OCI-LY7 (cell line): ENCODE results near the gene ZNF529. TPM values are rescaled to one million over a fixed set of nuclear protein-coding genes. Genes with fewer than 3 reads are reported as not detected.

Experiments used
- BruUV-seq: library from RNA; stranded (reverse); fragments of 400-500 nt; replicated peaks from 2 replicates; lab custom pipeline; 2021; lab: Mats Ljungman, UMichigan
- CTCF ChIA-PET: fragments of 300-600 bp; sonication (Branson Sonifier 250); formaldehyde crosslinking; loops from one replicate; lab custom pipeline; 2022; ENCODE audit warnings: antibody characterized with exemption; ENCODE audit not compliant: unreplicated experiment; lab: Charles Lee
- POLR2A ChIA-PET: fragments of 300-600 bp; sonication (Branson Sonifier 250); formaldehyde crosslinking; loops from one replicate; lab custom pipeline; 2022; ENCODE audit warnings: antibody characterized with exemption; lab: Charles Lee
- DNase-seq: peaks from one replicate; pipeline ENCODE4 v3.0.0-alpha.2; 2015; ENCODE audit warnings: low spot score
- H2AFZ ChIP-seq: fragments of 200-600 bp; sonication (generic), shearing (Covaris generic); 2 replicates; pipeline ENCODE4 v1.6.1; 2014; ENCODE audit warnings: mild to moderate bottlenecking, antibody characterized with exemption, low read length, moderate library complexity
- H3K27ac ChIP-seq: fragments of 200-600 bp; sonication (generic); 2 replicates; pipeline ENCODE4 v1.5.1; 2014; ENCODE audit warnings: mixed run types, low read depth, mild to moderate bottlenecking, moderate library complexity, low read length, inconsistent platforms; ENCODE audit not compliant: poor library complexity, severe bottlenecking
- H3K36me3 ChIP-seq: fragments of 200-600 bp; sonication (generic); 2 replicates; pipeline ENCODE4 v1.6.1; 2014; ENCODE audit warnings: mild to moderate bottlenecking, antibody characterized with exemption, low read length, moderate library complexity, mixed read lengths; ENCODE audit not compliant: insufficient read depth
- H3K4me1 ChIP-seq: fragments of 200-600 bp; sonication (generic); 2 replicates; pipeline ENCODE4 v1.5.1; 2014; ENCODE audit warnings: mild to moderate bottlenecking, low read length; ENCODE audit not compliant: insufficient read depth, poor library complexity, severe bottlenecking
- H3K4me2 ChIP-seq: fragments of 200-600 bp; sonication (generic); 2 replicates; pipeline ENCODE4 v1.6.1; 2014; ENCODE audit warnings: mild to moderate bottlenecking, low read length
- H3K4me3 ChIP-seq: fragments of 200-600 bp; sonication (generic); 2 replicates; pipeline ENCODE4 v1.5.1; 2014; ENCODE audit warnings: mild to moderate bottlenecking, low read depth, low read length; ENCODE audit not compliant: poor library complexity, severe bottlenecking
- H3K79me2 ChIP-seq: fragments of 200-600 bp; sonication (generic); 2 replicates; pipeline ENCODE4 v1.6.1; 2016; ENCODE audit warnings: low read depth, mild to moderate bottlenecking, low read length, moderate library complexity, mixed read lengths; ENCODE audit not compliant: insufficient read depth
- H3K9me2 ChIP-seq: fragments of 200-600 bp; sonication (generic); 2 replicates; pipeline ENCODE4 v1.6.1; 2016; ENCODE audit warnings: mild to moderate bottlenecking, low read length, mixed read lengths; ENCODE audit not compliant: insufficient read depth
- H3K9me3 ChIP-seq: fragments of 200-600 bp; sonication (generic); 2 replicates; pipeline ENCODE4 v1.6.1; 2014; ENCODE audit warnings: mild to moderate bottlenecking, mixed run types, low read length, mixed read lengths
- H4K20me1 ChIP-seq: fragments of 200-600 bp; sonication (generic); 2 replicates; pipeline ENCODE4 v1.6.1; 2014; ENCODE audit warnings: mild to moderate bottlenecking, antibody characterized with exemption, low read length, moderate library complexity, mixed read lengths; ENCODE audit not compliant: insufficient read depth
- EZH2phosphoT487 ChIP-seq: fragments of 200-600 bp; sonication (generic); IDR thresholded peaks from 2 replicates; pipeline ENCODE4 v1.6.1; 2018; ENCODE audit warnings: low read depth, borderline replicate concordance, mild to moderate bottlenecking, mixed run types, antibody characterized with exemption, low read length, moderate library complexity, mixed read lengths
- intact Hi-C: fragments of 100-400 bp; cut with micrococcal nuclease; formaldehyde crosslinking; loops from one replicate; pipeline ENCODE4 v1.10.0; 2022; ENCODE audit not compliant: unreplicated experiment
- total RNA-seq, 2 experiments: library from RNA; depleted of rRNA in 1 of 2; stranded (reverse); fragments of >200 nt in 1 of 2; shearing (Covaris generic) in 1 of 2; gene quantifications; 2 replicates each; pipeline ENCODE4 v1.2.3, GENCODE V29; 2014 to 2022
- TF ChIP-seq, protein P1 (sequence below): fragments of 200-600 bp; sonication (generic); conservative IDR thresholded peaks from 2 replicates; pipeline ENCODE4 v1.5.1; 2014; ENCODE audit warnings: mild to moderate bottlenecking, antibody characterized with exemption, low read length, moderate library complexity, mixed read lengths

The ZNF529 gene
- total RNA-seq, 2 experiments from 2014 or later = 11.6 to 13.4 TPM

DNA sequence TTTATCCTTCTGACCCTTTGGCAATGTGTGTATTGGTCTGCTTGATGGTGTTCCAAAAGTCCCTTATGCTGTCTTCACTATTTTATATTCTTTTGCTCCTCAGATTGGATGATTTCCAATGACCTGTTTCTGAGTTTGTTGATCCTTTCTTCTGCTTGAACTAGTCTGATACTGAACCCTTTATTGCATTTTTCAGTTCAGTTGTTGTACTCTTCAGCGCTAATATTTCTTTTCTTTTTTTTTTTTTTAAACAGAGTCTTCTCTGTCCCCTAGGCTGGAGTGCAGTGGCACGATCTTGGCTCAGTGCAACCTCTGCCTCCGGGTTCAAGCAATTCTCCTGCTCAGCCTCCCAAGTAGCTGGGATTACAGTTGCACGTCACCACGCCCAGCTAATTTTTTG lies 71.1 kb downstream of the ZNF529 start:
- Histone ChIP-seq H3K36me3 (no peaks in the 10 kb centered on the region), H2AFZ (no peak overlapping the region), H3K79me2 (no peaks in the 10 kb centered on the region), H4K20me1 (no peaks in the 10 kb centered on the region), H3K9me2 (no peaks in the 10 kb centered on the region), H3K9me3 (peaks cover 9% of the 10 kb centered on the region; the same call in 1 of the 2 replicates), H3K4me3 (no peak overlapping the region), H3K4me1 (no peaks in the 10 kb centered on the region), H3K27ac (no peak overlapping the region), H3K4me2 (no peak overlapping the region)
- no peak for DNase-seq
- ChIA-PET POLR2A (no interaction called here), CTCF (no interaction called here)
- intact Hi-C loops = no loop called here
- no peak for TF ChIP-seq EZH2phosphoT487
- TF ChIP-seq, protein P1, sequence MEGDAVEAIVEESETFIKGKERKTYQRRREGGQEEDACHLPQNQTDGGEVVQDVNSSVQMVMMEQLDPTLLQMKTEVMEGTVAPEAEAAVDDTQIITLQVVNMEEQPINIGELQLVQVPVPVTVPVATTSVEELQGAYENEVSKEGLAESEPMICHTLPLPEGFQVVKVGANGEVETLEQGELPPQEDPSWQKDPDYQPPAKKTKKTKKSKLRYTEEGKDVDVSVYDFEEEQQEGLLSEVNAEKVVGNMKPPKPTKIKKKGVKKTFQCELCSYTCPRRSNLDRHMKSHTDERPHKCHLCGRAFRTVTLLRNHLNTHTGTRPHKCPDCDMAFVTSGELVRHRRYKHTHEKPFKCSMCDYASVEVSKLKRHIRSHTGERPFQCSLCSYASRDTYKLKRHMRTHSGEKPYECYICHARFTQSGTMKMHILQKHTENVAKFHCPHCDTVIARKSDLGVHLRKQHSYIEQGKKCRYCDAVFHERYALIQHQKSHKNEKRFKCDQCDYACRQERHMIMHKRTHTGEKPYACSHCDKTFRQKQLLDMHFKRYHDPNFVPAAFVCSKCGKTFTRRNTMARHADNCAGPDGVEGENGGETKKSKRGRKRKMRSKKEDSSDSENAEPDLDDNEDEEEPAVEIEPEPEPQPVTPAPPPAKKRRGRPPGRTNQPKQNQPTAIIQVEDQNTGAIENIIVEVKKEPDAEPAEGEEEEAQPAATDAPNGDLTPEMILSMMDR = no peak
- no TSS peak for BruUV-seq

DNA sequence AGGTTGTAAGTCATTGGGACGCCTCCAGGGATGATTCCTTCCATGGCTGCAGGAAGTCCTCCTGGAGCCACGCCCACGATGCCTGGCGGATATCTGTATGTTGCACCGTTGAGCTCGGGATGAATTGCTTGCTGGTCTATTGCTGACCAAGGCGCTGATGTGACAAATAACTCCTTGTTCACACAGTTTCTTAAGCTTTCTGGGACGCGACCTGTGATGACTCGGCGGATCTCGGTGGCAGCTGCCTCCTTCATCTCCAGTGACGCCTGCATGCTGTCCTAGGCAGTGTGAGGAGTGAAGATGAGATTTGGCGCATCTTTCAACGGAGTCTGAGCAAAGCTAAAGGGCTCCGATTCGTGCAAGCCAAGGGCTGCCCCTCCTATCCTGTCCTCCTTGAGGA lies 76.1 kb downstream of the ZNF529 start:
- no peak overlapping the region for H3K4me2 ChIP-seq
- peaks cover 8% of the 10 kb centered on the region; the same call in 1 of the 2 replicates for H3K36me3 ChIP-seq
- no peak overlapping the region for H2AFZ ChIP-seq
- no peak overlapping the region for H3K27ac ChIP-seq
- no peaks in the 10 kb centered on the region for H3K79me2 ChIP-seq
- H3K9me3 ChIP-seq = peaks cover 20% of the 10 kb centered on the region; the same call in 1 of the 2 replicates
- intact Hi-C loops = loop anchor here (10.0 kb wide), 1 partner anchor 372 kb away; no protein-coding TSS in a partner anchor
- DNase-seq = no peak
- H3K4me1 ChIP-seq = peaks cover 25% of the 10 kb centered on the region
- no TSS peak for BruUV-seq
- no peaks in the 10 kb centered on the region for H4K20me1 ChIP-seq
- no peak for TF ChIP-seq EZH2phosphoT487
- TF ChIP-seq, protein P1 = no peak
- H3K9me2 ChIP-seq = no peaks in the 10 kb centered on the region
- POLR2A ChIA-PET = no interaction called here
- CTCF ChIA-PET = no interaction called here
- H3K4me3 ChIP-seq = no peak overlapping the region

Other genes with a start within 250 kb of the ZNF529 start
- 4.5 and 5.2 TPM in 2 replicates for gene ZFP14, start 194.1 kb downstream of the ZNF529 start, total RNA-seq (2014; rRNA removed; shearing (Covaris generic))
- 6.2 and 7.9 TPM in 2 replicates for gene ZFP14, start 194.1 kb downstream of the ZNF529 start, total RNA-seq (2022)
- gene ZFP82, start 154.6 kb downstream of the ZNF529 start, total RNA-seq (2014; rRNA removed; shearing (Covaris generic)) = 13.5 and 14.5 TPM in 2 replicates
- gene ZFP82, start 154.6 kb downstream of the ZNF529 start, total RNA-seq (2022) = 15.6 and 17.7 TPM in 2 replicates
- gene ZNF566, start 83.7 kb downstream of the ZNF529 start, total RNA-seq (2014; rRNA removed; shearing (Covaris generic)) = 16.1 and 29.5 TPM in 2 replicates
- 17.3 and 20.3 TPM in 2 replicates for gene ZNF566, start 83.7 kb downstream of the ZNF529 start, total RNA-seq (2022)
- 9.9 and 11.1 TPM in 2 replicates for gene ZNF260, start 45.0 kb downstream of the ZNF529 start, total RNA-seq (2014; rRNA removed; shearing (Covaris generic))
- gene ZNF260, start 45.0 kb downstream of the ZNF529 start, total RNA-seq (2022) = 14.5 and 17.5 TPM in 2 replicates
- gene ZNF382, start 32.0 kb upstream of the ZNF529 start, total RNA-seq (2014; rRNA removed; shearing (Covaris generic)) = 1.1 and 2.1 TPM in 2 replicates
- 2.1 and 3.2 TPM in 2 replicates for gene ZNF382, start 32.0 kb upstream of the ZNF529 start, total RNA-seq (2022)
- 4.8 and 9.7 TPM in 2 replicates for gene ZNF461, start 93.5 kb upstream of the ZNF529 start, total RNA-seq (2014; rRNA removed; shearing (Covaris generic))
- gene ZNF461, start 93.5 kb upstream of the ZNF529 start, total RNA-seq (2022) = 7.8 and 7.9 TPM in 2 replicates
- 8.3 and 8.4 TPM in 2 replicates for gene ZNF567, start 114.3 kb upstream of the ZNF529 start, total RNA-seq (2014; rRNA removed; shearing (Covaris generic))
- gene ZNF567, start 114.3 kb upstream of the ZNF529 start, total RNA-seq (2022) = 8.6 and 12.9 TPM in 2 replicates
- gene ZNF850, start 199.5 kb upstream of the ZNF529 start, total RNA-seq (2014; rRNA removed; shearing (Covaris generic)) = 3.1 and 10.6 TPM in 2 replicates
- gene ZNF850, start 199.5 kb upstream of the ZNF529 start, total RNA-seq (2022) = 8.4 and 9.5 TPM in 2 replicates